HT1080 (cell line): Measurements from ENCODE around the gene LCN2. TPM values are rescaled to one million over a fixed set of nuclear protein-coding genes. Genes with fewer than 3 reads are reported as not detected.
A peak's percentile ranks its signal among the peaks of the same experiment; 100 is the strongest.

Source experiments
- DNase-seq: peaks from one replicate; pipeline ENCODE4 v3.0.0-alpha.2; 2015; ENCODE audit warnings: low read depth
- total RNA-seq: library from RNA; depleted of rRNA; stranded (reverse); fragments of >200 nt; shearing (Covaris generic); gene quantifications from 2 replicates; pipeline ENCODE4 v1.2.3, GENCODE V29; 2014

Gene LCN2
- total RNA-seq, 1 experiment from 2014 or later = not detected

DNA sequence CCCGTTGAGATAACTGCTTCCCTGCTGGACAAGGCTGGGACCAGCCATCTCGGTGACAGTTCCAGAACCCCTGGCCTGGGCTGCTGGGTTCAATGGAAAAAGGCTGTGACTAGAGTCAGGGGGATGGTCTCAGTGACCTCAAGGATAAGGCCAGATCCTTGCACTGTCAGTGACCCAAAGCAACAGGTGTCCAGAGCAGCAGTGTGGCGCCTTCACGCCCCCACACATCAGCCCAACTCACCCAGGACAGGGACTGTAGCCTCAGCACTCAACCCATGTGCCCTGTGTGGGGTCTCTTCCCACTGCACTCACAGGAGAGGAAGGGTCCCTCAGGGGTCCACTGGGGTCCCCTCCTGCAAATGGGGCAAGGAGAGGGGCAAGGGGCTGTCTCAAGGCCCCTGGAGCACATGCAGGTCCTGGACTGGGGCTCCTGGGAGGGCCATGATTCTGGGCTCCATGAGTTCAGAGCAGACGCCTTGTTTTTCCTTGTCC is 698 bp upstream of the LCN2 start:
- DNase-seq = no peak

DNA sequence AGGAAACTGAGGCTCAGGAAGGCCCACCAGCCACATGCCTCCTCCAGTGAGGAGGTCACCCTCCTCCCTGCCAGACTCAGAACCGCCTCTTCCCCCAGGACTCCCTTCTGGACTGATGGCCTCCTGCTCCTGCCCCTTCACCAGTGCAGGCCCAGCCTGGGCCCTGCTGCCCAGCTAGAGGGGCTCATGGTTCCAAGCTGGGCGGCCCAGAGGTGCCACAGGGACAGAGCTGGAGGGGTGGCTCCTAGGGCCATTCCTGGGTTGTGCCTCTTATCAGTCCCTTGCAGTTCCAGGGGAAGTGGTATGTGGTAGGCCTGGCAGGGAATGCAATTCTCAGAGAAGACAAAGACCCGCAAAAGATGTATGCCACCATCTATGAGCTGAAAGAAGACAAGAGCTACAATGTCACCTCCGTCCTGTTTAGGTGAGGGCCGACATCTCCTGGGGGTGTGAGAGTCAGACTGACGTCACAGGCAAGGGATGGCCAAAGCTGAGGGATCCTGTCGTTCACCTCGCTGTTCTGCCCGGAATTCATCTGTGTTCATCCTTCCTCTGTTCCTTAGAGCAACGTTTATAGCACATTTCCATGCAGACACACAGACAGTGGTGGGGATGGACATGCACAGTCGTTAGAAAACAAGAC is 819 bp downstream of the LCN2 start:
- DNase-seq = no peak

DNA sequence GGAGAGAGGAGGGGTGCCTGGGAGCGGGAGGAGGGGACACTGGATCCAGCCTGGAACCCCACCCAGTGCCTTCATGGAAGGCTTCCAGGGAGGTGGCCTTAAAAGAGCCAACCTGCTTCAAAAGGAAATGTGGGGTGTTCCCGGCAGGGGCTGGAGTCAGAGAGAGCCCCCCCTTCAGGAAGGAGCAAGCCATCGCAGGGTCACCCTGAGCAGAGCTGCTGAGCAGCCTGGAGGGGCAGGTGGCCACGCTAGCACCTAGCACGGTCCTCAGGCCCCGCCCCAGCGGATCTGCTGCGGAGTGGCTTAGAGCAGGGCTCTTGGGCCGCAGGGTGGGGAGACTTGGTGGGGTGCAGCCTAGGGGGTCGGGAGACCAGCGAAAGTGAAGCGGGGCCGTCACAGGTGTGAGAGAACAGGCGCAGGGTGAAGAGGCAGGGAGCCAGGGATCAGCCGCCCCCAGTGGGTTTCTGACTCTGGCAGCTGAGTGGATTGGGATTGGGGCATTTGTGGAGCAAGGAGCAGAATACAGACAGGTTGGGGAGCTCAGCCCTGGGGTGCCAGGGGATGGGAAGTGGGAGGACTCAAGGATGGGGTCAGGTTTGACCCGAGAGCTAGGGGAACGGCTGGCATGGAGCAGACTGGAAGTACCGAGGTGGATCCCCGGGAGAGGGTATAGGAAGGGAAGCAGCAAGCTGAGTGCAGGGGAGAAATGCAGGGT is 1.5 kb downstream of the LCN2 start:
- no peak for DNase-seq

DNA sequence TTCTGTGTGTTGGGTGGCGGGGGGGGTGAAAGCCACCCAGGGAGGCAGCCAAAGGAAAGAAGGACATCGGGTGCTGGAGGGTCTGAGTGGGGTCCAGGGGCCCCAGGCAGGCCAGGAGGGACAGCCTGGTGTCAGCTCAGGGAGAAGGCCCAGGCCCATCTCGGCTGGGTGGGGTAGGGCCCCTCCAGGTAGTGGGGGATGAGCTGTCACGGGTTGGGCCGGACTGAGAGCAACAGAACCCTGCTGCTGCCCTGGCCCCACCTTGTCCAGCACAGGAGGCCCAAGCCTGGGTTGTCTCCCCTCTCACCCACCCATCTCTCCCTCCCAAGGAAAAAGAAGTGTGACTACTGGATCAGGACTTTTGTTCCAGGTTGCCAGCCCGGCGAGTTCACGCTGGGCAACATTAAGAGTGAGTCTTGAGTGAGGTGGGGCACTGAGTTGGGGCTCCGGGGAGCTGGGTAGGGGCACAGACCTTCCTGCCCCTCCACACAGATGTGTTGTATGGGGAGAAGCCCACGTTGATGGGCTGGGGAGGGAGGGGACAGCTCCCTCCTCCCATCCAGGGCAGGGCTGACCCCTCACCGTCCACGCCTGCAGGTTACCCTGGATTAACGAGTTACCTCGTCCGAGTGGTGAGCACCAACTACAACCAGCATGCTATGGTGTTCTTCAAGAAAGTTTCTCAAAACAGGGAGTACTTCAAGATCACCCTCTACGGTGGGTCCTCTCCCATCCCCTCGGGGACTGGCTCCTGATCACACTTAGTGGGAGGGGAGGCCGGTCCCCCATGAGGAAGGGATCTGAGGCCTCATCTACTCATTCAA is 2.3 kb downstream of the LCN2 start:
- DNase-seq = no peak

DNA sequence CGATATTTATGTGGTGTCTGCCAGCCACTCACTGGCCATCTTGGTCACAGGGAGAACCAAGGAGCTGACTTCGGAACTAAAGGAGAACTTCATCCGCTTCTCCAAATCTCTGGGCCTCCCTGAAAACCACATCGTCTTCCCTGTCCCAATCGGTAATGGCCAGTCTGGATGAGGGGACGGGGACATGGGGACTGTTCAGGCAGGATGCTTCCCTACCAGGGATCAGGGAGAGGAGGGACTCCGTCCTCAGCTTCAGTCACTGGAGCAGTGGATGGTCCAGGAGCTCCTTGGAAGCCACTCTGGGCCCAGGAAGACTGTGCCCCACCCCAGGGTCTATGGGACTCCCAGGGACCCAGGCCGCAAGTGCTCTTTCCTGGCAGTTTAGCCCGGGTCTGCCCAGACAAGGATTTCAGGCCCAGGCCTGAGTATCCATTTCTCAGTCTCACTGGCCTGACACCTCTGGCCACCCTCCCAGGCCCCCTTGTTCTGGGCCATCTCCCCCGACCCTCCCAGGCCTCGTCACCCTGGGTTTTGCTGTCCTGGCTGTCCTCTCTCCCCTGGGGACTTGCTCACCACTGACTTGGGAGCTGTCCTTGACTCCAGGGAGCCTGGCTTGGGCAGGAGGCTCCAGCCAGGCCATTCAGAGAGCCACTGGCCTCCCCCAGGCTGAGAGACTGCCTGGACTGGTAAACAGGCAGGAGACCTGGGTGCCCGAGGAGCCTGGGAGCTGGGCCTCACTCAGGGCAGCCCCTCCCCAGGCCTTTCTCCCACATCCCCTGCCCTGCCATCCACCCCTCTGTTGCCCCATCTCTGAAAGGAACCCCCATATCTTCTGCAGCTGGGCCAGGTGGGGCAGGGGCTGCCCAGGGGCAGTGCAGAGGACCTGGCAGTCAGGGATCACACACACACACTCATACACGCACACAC is 3.1 kb downstream of the LCN2 start:
- no peak for DNase-seq

DNA sequence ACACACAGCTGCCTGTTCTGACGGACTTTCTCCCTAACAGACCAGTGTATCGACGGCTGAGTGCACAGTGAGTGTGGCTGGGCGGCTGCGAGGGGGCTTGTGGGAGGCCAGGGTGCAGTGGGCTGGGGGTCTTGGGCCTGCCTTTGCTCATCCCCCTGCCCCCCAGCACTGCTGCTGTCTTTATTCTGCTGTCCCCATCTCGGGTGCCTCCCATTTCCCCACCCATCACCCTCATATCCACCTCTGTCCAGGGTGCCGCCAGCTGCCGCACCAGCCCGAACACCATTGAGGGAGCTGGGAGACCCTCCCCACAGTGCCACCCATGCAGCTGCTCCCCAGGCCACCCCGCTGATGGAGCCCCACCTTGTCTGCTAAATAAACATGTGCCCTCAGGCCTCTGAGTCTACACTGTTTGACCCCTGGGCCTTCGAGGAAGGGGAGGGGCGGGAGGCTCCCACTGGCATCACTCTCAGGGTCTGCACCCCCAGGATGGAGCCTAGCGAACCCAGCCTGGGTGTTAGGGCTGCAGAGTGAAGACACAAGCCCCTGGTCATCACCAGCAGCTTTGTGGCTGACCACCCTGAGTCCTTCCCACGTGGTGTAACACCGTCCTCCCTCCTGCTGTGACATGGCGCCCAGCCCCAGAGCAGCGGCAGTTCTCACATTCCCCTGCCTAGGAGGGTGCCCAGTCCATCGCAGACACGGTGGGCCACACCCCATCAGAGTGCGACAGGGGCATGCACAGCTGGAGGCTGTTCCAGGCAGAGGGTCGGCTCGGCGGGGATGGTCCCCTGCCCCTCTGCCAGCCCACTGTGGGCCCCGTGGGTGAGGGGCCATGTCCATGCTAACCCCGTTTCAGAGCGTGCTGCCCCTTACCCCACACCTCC is 4.0 kb downstream of the LCN2 start:
- no peak for DNase-seq

DNA sequence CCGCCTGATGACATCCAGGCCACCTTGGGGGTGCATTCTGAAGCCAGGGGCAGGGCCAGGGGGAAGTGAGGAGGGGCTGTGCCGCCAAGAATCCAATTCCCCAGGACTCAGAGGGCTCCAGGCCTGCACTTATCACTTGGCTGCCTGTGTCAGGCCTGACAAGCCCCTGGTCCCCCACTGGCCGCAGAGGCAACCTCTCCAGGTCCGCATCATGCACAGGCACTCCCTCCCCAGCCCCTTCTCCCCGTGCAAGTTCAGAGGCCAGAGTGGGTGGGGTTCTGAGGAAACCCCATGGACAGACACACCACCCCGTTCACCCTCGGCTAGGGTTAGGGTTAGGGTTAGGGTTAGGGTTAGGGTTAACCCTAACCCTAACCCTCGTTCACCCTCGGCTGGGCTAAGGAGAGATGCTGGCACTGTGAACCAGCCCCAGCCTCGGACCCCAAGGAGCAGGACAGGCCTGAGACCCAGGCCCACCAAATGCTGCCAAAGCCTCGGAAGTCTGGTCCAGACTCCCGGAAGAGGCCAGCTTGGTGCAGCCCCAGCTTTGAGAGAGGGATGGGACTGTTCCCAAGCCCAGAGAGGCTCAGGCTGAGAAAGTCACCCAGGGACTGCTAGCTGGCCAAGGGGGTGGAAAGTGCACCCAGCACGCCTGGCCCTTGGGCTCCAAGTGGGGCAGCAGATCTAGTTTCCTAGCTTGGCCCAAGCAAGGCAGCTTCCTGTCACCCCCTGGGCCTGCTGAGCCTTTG is 4.9 kb downstream of the LCN2 start:
- DNase-seq = no peak

DNA sequence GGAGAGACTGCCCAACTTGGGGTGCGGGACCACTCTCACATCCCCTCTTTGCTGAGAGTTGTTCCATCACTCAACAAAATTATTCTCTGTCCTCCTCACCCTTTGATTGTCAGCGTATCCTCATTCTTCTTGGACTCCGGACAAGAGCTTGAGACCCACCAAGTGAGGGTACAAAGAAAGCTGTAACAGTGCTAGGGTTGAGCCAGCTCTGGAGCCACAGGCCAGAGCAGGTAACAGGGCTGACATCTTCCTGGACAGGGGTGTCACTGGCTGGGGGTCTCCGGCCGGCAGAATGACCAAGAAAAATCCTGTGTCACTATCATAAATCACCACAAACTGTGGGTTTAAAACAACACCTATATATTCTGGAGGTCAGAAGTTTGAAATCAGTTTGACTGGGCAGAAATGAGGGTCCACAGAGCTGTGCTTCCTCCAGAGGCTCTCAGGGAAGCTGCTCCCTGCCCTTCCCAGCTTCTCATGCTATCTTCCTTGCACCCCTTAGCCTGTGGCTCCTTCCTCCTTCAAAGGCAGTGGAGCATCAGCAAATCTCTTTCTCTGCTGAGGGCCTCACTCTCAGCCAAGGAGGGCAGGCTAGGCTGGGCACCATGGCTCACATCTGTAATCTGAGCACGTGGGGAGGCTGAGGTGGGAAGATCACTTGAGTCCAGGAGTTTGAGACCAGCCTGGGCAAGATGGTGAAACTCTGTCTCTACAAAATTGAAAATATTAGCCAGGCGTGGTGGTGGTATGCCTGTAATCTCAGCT is 6.7 kb downstream of the LCN2 start:
- no peak for DNase-seq

DNA sequence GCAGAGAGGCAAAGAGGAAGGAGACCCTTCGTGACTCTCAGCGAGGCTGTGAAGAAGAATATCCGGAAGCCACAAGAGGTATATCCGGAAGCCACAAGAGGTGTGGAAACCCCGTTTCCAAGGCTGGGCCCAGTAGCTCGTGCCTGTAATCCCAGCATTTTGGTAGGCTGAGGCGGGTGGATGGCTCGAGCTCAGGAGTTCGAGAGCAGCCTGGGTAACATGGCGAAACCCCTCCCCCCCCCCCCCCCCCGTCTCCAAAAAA is 10.2 kb downstream of the LCN2 start:
- DNase-seq = no peak

DNA sequence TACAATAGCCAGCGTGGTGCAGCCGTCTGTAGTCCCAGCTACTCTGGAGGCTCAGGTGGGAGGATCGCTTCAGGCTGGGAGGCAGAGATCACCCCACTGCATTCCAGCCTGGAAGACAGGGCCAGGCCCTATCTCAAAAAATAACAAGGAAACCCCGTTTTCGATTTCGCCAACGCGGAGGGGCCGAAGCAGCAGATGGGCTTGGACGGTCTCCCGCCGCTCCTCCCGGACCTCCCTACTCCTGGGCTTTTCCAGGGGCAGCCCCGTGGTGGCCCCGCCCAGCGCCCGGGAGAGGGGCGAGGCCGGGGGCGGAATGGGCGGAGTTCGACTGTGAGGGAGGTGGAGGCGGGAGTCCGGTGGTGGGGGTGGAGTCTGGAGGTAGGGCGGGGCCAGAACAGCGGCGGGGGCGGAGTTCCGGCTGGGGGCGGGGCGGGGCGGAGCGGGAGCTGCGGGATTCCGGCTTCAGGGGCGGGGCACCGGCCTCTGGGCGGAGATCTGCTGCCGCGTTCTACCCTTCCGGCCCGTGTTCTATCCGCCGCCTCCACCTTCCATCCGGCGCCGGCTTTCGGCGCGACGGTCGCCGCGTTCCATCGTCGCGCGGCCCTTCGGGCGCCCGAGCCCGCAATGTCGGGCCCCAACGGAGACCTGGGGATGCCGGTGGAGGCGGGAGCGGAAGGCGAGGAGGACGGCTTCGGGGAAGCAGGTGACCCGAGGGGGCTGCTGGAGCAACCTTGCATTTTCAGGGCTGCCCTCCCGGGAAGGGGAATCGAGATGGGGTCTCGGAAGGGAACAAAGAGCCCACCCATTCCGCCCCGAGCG is 10.7 kb downstream of the LCN2 start, which contains the start of gene BBLN:
Gene BBLN (plus strand): TSS at position 482 of the 819 bp plus-strand sequence. CDS start 143 bp downstream, at position 625.
- peak; percentile 88 for DNase-seq

DNA sequence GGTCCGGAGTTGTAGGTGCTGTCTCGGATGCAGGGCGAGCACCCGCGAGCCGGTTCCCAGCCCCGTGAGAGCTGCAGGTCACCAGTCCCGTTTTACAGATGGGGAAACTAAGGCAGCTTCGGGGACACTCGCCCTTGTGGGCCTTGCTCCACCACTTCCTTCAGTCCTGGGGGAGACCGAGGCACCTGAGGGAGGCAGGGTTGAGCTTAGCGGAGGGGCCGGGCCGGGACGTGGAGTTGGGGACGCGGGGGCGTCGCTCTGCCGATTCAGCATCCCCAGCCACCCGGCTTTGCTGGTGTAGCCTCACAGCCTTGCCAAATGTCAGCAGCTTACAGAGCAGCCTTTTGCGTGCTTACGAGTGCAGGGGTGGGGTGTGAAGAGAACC is 11.3 kb downstream of the LCN2 start:
- no peak for DNase-seq

DNA sequence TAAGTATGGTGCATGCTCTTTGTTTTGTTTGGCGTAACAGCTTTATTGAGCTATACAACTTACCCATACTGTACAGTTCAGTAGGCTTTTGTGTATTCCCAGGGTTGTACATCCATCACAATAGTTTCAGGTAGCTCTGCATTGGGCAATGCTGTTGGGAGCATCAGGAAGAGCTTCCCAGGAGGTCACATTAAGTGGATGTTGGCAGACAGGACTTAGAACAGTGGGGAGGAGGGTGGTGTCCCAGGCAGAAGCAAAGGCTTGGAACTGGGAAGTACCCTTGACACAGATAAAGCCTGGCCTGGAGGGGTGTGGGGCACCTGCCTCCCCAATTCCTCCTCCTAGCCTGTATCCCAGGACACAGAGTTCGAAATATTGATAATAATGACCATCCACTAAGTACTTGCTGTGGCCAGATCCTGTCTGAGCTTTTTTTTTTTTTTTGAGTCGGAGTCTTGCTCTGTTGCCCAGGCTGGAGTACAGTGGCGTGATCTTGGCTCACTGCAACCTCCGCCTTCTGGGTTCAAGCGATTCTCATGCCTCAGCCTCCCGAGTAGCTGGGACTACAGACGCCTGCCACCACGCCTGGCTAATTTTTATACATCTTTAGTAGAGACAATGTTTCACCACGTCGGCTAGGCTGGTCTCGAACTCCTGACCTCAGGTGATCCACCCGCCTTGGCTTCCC is 12.1 kb downstream of the LCN2 start:
- no peak for DNase-seq

DNA sequence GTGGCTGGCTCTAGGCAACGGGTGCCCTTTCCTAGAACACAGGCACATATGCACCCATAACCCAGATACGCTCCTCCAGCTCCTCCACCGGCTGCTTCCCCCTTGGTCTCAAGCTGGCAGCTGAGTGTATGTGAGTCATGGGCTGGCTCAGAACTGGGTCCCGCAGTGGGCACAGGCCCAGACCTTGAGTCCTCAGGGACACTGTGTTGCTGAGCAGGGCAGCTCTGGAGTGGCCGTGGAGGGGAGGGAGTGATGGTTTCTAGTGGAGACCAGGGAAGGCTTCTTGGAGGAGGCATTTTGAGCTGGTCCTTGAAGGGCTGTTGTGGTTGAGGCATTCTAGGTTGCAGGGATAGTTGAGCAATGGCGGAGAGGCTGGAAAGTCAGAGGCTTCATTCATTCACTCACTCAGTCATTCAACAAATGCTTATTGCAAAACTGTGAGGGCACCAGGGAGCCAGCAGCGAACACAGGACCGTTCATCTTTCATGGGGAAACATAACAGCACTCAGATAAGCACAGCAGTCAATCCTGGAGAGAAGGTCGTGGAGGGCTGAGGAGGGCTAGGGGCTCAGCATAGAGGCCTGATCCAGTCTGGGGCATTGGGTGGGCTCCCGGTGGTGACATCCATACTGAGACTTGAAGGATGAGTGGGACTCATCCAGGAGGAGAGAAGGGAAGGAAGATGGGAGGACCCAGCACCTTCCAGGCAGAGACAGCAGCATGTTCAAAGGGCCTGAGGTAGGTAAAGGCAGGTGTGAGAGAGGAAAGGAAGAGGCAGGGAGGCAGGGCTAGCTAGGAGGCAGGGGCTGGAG is 13.2 kb downstream of the LCN2 start:
- peak; percentile 50 for DNase-seq

DNA sequence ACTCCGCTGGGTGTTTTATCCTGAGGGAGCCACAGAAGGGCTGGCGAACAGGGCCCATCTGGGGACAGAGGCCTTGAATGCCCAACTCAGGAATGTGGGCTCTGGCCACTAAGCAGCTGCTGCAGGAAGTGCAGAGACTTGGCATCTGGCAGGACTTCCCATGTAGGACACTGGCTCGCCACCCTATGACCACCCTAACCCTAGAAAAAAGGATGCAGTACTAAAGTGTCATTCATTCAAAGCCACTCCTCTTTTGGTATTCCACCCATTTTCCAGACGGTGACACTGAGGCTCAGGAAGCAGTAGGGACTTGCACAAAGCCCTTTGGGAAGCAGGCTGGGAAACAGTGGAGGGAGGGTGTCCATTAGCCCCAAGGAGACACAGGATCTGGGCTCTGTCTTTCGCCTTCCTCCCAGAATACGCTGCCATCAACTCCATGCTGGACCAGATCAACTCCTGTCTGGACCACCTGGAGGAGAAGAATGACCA is 13.8 kb downstream of the LCN2 start:
- DNase-seq = no peak

DNA sequence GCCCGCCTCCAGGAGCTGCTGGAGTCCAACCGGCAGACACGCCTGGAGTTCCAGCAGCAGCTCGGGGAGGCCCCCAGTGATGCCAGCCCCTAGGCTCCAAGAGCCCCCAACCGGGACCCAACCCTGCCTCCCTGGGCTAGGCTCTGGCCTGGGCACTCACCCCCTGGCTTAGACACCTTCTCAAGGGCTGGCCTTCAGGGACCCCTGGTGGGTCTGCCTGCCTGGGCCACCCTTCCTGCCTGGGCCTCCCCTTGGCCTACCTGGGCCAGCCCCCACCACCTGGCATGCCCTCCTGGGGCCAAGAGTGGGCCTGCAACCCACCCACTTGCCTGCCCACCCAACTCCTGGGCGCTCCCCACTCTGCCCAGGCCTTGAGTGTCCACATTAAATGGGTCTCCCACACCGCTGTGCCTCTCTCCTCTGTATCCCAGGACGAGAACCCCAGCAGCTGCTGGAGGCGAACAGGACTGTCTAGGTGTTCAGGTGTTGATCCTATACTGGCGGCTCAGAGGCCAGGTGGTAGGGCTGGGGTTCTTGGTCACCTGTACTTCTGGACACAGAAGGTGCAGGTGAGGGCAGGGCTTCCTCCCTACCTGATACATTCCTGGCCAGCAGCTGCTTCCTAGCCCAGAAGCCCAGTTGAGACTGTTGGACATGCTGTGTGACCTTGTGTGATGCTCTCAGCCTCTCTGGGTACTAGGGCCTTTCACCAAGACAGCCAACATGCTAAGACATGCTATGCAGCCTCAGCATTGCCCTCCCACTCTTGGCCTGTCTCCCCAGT is 14.5 kb downstream of the LCN2 start:
- DNase-seq = no peak
